Ovary (tissue), 3 donors: Measurements from ENCODE around the gene GNAS.

Experiments
- CTCF ChIP-seq, 3 donors: fragments of 450-650 bp in 2 of 3; fragments of 200-600 bp in 1 of 3; IDR thresholded peaks; one replicate each; pipeline versions ENCODE4 v1.5.1 to v1.8.0; 2016 to 2022; ENCODE audit warnings: antibody characterized with exemption in 3 of 3, mild to moderate bottlenecking in 1 of 3
- EP300 ChIP-seq: sonication (generic); formaldehyde crosslinking; IDR thresholded peaks from one replicate; pipeline ENCODE4 v1.6.1; 2017; ENCODE audit warnings: antibody characterized with exemption
- POLR2A ChIP-seq: fragments of 450-650 bp; IDR thresholded peaks from one replicate; pipeline ENCODE4 v1.6.1; 2017; ENCODE audit warnings: antibody characterized with exemption, mild to moderate bottlenecking, moderate library complexity
- donor health status: DM: no; HTN: no; CAD: no.

DNA sequence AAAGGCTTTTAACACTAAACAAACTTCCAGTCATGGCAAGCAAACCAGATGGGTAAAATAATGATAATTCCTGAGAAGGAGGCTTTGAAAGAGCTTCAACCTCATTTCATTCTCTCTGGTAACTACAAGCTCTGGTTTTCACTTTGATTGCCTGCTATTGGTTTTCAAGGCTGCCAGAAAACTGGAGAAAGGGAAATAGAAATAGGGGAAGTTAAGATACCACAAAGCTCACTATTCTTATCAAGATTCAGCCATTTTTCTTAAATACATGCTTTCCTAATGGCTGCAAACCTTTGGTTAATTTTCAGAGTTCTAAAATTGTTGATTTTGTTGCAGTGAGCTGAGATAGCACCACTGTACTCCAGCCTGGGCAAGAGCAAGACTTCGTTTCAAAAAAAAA is 86.0 kb downstream of the GNAS start:
- TF ChIP-seq CTCF (IDR thresholded peaks at IDR 0.05) (no peak), POLR2A (no peak), EP300 (no peak)
